A549 (cell line): Measurements from ENCODE around the gene OR13G1. TPM values are rescaled to one million over a fixed set of nuclear protein-coding genes. Genes with fewer than 3 reads are reported as not detected.
"Not testable (repeated sequence)": the region's sequence is repeated elsewhere in the genome, so short reads cannot be mapped to it uniquely, and the experiment has no call there.

Experiments used
- ATAC-seq, 2 experiments: fragments of 200-7000 bp in 1 of 2; fragments of >200 bp in 1 of 2; cut with Nextera tagmentation in 1 of 2; cut with Tn5 transposase in 1 of 2; 3 replicates each; pipeline versions ENCODE4 v1.8.0 to v1.9.1; 2018 to 2020; ENCODE audit warnings: mild to moderate bottlenecking in 1 of 2, moderate library complexity in 1 of 2
- CTCF ChIA-PET: fragments of 300-600 bp; sonication (Branson Sonifier 250); formaldehyde crosslinking; extraction: SDS; loops from one replicate; lab custom pipeline; 2021; ENCODE audit warnings: antibody characterized with exemption, inconsistent platforms; lab: Yijun Ruan, JAX
- POLR2A ChIA-PET: fragments of 350-600 bp; formaldehyde crosslinking; extraction: SDS; loops from one replicate; lab custom pipeline; 2021; ENCODE audit warnings: antibody characterized with exemption, inconsistent platforms; lab: Yijun Ruan, JAX
- DNase-seq, 2 experiments: peaks; one replicate each; pipeline versions ENCODE4 v3.0.0 to v3.0.0-alpha.2; 2011 to 2016; ENCODE audit warnings: low read depth in 1 of 2, low spot score in 1 of 2
- FAIRE-seq: peaks from 2 replicates; lab custom pipeline; 2011; peaks lifted over from hg19 to GRCh38; lab: Jason Lieb, UNC
- H3K27ac ChIP-seq, 2 experiments: fragments of >200 bp; sonication (Bioruptor Twin); formaldehyde crosslinking; 3 replicates each; pipeline ENCODE4 v1.5.1; 2016 to 2017
- H3K4me1 ChIP-seq: fragments of >200 bp; sonication (Bioruptor Twin); formaldehyde crosslinking; 3 replicates; pipeline ENCODE4 v1.6.1; 2016
- H3K4me2 ChIP-seq: fragments of >200 bp; sonication (Bioruptor Twin); formaldehyde crosslinking; 3 replicates; pipeline ENCODE4 v1.6.1; 2016
- H3K4me3 ChIP-seq: fragments of >200 bp; sonication (Bioruptor Twin); formaldehyde crosslinking; 3 replicates; pipeline ENCODE4 v1.5.1; 2016
- H3K9me3 ChIP-seq: fragments of >200 bp; sonication (Bioruptor Twin); formaldehyde crosslinking; 3 replicates; pipeline ENCODE4 v1.6.1; 2016
- BHLHE40 ChIP-seq: IDR thresholded peaks from 2 replicates; pipeline ENCODE4 v1.6.1; 2012; ENCODE audit warnings: low read depth, low read length, inconsistent platforms
- CEBPB ChIP-seq, 2 experiments: fragments of >200 bp in 1 of 2; sonication (Bioruptor Twin) in 1 of 2; formaldehyde crosslinking in 1 of 2; IDR thresholded peaks; 2 replicates each; pipeline ENCODE4 v1.6.1; 2012 to 2016
- CHD2 ChIP-seq: fragments of 150-350 bp; IDR thresholded peaks from 2 replicates; pipeline ENCODE4 v1.6.1; 2014; ENCODE audit warnings: low read length; ENCODE audit not compliant: partially characterized antibody
- CHD4 ChIP-seq: fragments of 200-600 bp; sonication (generic); IDR thresholded peaks from 2 replicates; pipeline ENCODE4 v1.6.1; 2016; ENCODE audit warnings: antibody characterized with exemption, mild to moderate bottlenecking, borderline replicate concordance
- EHMT2 ChIP-seq: fragments of 200-600 bp; sonication (generic); IDR thresholded peaks from 2 replicates; pipeline ENCODE4 v1.6.1; 2016; ENCODE audit warnings: antibody characterized with exemption, low read depth, mild to moderate bottlenecking, moderate library complexity
- FOSB ChIP-seq: fragments of 250-450 bp; sonication (Bioruptor Pico); IDR thresholded peaks from 2 replicates; pipeline ENCODE4 v1.5.0; 2020; ENCODE audit warnings: mild to moderate bottlenecking, moderate library complexity
- HOXB5 ChIP-seq: fragments of 250-450 bp; sonication (Bioruptor Pico); IDR thresholded peaks from 2 replicates; pipeline ENCODE4 v1.5.0; 2020; ENCODE audit warnings: mild to moderate bottlenecking, moderate library complexity
- JUN ChIP-seq, 2 experiments: fragments of >200 bp; sonication (Bioruptor Twin); formaldehyde crosslinking; IDR thresholded peaks; 2 replicates in 1 of 2; 3 replicates in 1 of 2; pipeline ENCODE4 v1.6.1; 2016 to 2017
- KDM1A ChIP-seq: fragments of 200-600 bp; sonication (generic); IDR thresholded peaks from 2 replicates; pipeline ENCODE4 v1.6.1; 2016; ENCODE audit warnings: low read depth, mild to moderate bottlenecking
- KDM5A ChIP-seq: fragments of 200-600 bp; sonication (generic); IDR thresholded peaks from 2 replicates; pipeline ENCODE4 v1.6.1; 2016; ENCODE audit warnings: antibody characterized with exemption, mild to moderate bottlenecking
- MYC ChIP-seq: IDR thresholded peaks from 2 replicates; pipeline ENCODE4 v1.6.1; 2012; ENCODE audit warnings: mild to moderate bottlenecking, inconsistent platforms, low read length, improper control_type of control experiment, borderline replicate concordance
- NFE2L2 ChIP-seq: fragments of 150-350 bp; conservative IDR thresholded peaks from 2 replicates; pipeline ENCODE4 v1.6.1; 2014; ENCODE audit warnings: low read length
- NPAS2 ChIP-seq: fragments of 250-450 bp; sonication (Bioruptor Pico); IDR thresholded peaks from 2 replicates; pipeline ENCODE4 v1.8.0; 2022; ENCODE audit warnings: mild to moderate bottlenecking, moderate library complexity, borderline replicate concordance
- NR3C1 ChIP-seq: fragments of >200 bp; sonication (Bioruptor Twin); formaldehyde crosslinking; IDR thresholded peaks from 3 replicates; pipeline ENCODE4 v1.6.1; 2017
- RAD21 ChIP-seq, 2 experiments: fragments of >200 bp in 1 of 2; sonication (Bioruptor Twin) in 1 of 2; formaldehyde crosslinking in 1 of 2; IDR thresholded peaks in 1 of 2; conservative IDR thresholded peaks in 1 of 2; 2 replicates in 1 of 2; 3 replicates in 1 of 2; pipeline ENCODE4 v1.6.1; 2012 to 2018; ENCODE audit warnings: inconsistent platforms in 1 of 2
- RCOR1 ChIP-seq: fragments of 150-350 bp; IDR thresholded peaks from 2 replicates; pipeline ENCODE4 v1.6.1; 2014; ENCODE audit warnings: antibody characterized with exemption, low read length, low read depth
- RFX5 ChIP-seq: fragments of 450-650 bp; IDR thresholded peaks from 2 replicates; pipeline ENCODE4 v1.7.1; 2014; ENCODE audit warnings: antibody characterized with exemption, mild to moderate bottlenecking, moderate library complexity
- RNF2 ChIP-seq: fragments of 200-600 bp; sonication (generic); IDR thresholded peaks from 2 replicates; pipeline ENCODE4 v1.6.1; 2016; ENCODE audit warnings: low read depth, mild to moderate bottlenecking, antibody characterized with exemption, moderate library complexity, borderline replicate concordance
- TFCP2L1 ChIP-seq: fragments of 250-450 bp; sonication (Bioruptor Pico); IDR thresholded peaks from 2 replicates; pipeline ENCODE4 v1.5.0; 2021; ENCODE audit warnings: mild to moderate bottlenecking
- ZC3H11A ChIP-seq: fragments of 450-650 bp; IDR thresholded peaks from 2 replicates; pipeline ENCODE4 v1.6.1; 2014; ENCODE audit warnings: antibody characterized with exemption, mild to moderate bottlenecking
- ZNF302 ChIP-seq: fragments of 250-450 bp; sonication (Bioruptor Pico); IDR thresholded peaks from 2 replicates; pipeline ENCODE4 v1.9.0; 2021; ENCODE audit warnings: inconsistent platforms, mild to moderate bottlenecking, moderate library complexity
- ZSCAN20 ChIP-seq: fragments of 250-450 bp; sonication (Bioruptor Pico); IDR thresholded peaks from 2 replicates; pipeline ENCODE4 v1.8.0; 2022; ENCODE audit warnings: mild to moderate bottlenecking, moderate library complexity
- WGBS: methylation state at CpG from one replicate; pipeline ENCODE4 v1.1.6; 2017; ENCODE audit errors: missing lambda C conversion rate; 5-methylcytosine and 5-hydroxymethylcytosine counted together
- polyA plus RNA-seq, 4 experiments: library from polyadenylated mRNA; depleted of rRNA in 3 of 4; stranded (reverse); fragments of >200 nt; fragmentation: RNase III in 1 of 4; extraction: RNeasy Plus Mini Kit Qiagen cat#74134 plus additional on column Dnase treatment in 1 of 4; gene quantifications; 2 replicates in 3 of 4; 3 replicates in 1 of 4; pipeline ENCODE4 v1.2.3, GENCODE V29; 2011 to 2017
- TF ChIP-seq, protein P1 (sequence below): IDR thresholded peaks from 2 replicates; pipeline ENCODE4 v1.6.1; 2012
- TF ChIP-seq, protein P2 (sequence below): fragments of 200-600 bp; sonication (generic); IDR thresholded peaks from 2 replicates; pipeline ENCODE4 v1.6.1; 2016; ENCODE audit warnings: antibody characterized with exemption, mild to moderate bottlenecking, moderate library complexity
- TF ChIP-seq, protein P3 (sequence below): fragments of 150-350 bp; IDR thresholded peaks from 2 replicates; pipeline ENCODE4 v1.6.1; 2014; ENCODE audit warnings: low read depth, mild to moderate bottlenecking, low read length

The OR13G1 gene
- polyA plus RNA-seq, 2 of the 4 experiments (the other 2 are of a cell fraction): not detected

DNA sequence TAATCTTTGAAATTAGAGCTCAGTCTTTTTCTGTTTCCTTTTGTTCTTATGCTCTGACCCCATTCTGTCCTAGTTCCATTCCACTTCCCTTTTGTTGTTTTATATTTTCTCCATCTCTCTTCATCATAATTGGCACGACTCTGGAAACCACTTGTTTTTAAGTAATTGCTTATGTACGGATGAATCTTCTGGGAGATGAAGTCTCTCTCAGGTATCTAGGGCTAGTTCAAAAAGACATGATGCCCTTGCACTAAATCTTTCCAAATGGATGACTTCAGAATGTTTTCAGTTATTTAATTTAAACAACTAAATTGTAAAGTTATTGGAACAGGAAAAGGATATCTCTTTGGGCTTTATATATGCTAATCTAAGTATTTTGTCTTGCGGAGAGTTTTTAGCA is 37.0 kb upstream of the OR13G1 start, which contains the start of gene OR6F1:
Gene OR6F1, minus strand, starts transcription at position 101 of the 400 bp plus-strand sequence. CDS start 3,891 bp downstream, outside the sequence.
- 31% methylated on average over 3 of the region's 3 CpGs for WGBS
- CTCF ChIA-PET: no interaction called here
- FAIRE-seq (no peak), DNase-seq (no peak), ATAC-seq (no peak)
- TF ChIP-seq MYC: no peak
- TF ChIP-seq RFX5: no peak
- TF ChIP-seq KDM1A: no peak
- no peak for TF ChIP-seq CHD4
- TF ChIP-seq, protein P1, sequence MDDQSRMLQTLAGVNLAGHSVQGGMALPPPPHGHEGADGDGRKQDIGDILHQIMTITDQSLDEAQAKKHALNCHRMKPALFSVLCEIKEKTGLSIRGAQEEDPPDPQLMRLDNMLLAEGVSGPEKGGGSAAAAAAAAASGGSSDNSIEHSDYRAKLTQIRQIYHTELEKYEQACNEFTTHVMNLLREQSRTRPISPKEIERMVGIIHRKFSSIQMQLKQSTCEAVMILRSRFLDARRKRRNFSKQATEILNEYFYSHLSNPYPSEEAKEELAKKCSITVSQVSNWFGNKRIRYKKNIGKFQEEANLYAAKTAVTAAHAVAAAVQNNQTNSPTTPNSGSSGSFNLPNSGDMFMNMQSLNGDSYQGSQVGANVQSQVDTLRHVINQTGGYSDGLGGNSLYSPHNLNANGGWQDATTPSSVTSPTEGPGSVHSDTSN: no peak
- no peak for TF ChIP-seq TFCP2L1 (CRISPR knock-in tag)
- no peak for TF ChIP-seq CEBPB (IDR thresholded peaks at IDR 0.05)
- TF ChIP-seq ZNF302 (CRISPR knock-in tag): no peak
- no peak for TF ChIP-seq HOXB5
- TF ChIP-seq RNF2: no peak
- no peak for TF ChIP-seq JUN (IDR thresholded peaks at IDR 0.05)
- no peak for TF ChIP-seq CHD2
- no peak for TF ChIP-seq BHLHE40
- no peak for TF ChIP-seq FOSB
- POLR2A ChIA-PET: no interaction called here
- Histone ChIP-seq H3K4me2 (no peak within 1 kb of the TSS), H3K4me1 (no peaks in the 10 kb centered on the region), H3K9me3 (no peaks in the 10 kb centered on the region), H3K27ac (no peak within 1 kb of the TSS), H3K4me3 (no peak within 1 kb of the TSS)

DNA sequence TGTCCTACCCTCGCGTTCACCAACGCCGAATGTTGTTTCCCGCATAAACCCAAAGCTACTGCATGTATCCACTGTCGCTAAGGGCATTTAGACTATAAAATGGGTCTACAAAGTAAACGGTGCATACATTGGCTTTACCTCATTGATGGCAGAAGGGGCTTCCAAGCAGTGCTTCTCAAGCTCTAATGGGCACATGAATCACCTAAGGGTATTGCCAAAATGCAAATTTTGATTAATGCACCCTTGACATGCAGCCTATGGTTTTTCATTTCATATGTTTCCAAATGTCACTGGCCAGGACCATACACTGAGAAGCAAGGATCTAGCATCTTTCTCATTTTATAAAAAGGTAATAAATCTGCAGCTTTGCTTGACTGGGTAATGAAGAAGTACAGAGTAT is 34.2 kb upstream of the OR13G1 start:
- H3K4me1 ChIP-seq: no peaks in the 10 kb centered on the region
- FAIRE-seq: no peak
- TF ChIP-seq RAD21 (conservative IDR thresholded peaks at IDR 0.05 in 1 of 2, IDR thresholded peaks at IDR 0.05 in 1 of 2): no peak
- TF ChIP-seq EHMT2: no peak
- no peak for TF ChIP-seq ZC3H11A
- TF ChIP-seq NPAS2: no peak
- TF ChIP-seq CHD2: no peak
- no peak for TF ChIP-seq NR3C1
- no peak for TF ChIP-seq ZSCAN20
- no peak for TF ChIP-seq RCOR1
- TF ChIP-seq, protein P2, sequence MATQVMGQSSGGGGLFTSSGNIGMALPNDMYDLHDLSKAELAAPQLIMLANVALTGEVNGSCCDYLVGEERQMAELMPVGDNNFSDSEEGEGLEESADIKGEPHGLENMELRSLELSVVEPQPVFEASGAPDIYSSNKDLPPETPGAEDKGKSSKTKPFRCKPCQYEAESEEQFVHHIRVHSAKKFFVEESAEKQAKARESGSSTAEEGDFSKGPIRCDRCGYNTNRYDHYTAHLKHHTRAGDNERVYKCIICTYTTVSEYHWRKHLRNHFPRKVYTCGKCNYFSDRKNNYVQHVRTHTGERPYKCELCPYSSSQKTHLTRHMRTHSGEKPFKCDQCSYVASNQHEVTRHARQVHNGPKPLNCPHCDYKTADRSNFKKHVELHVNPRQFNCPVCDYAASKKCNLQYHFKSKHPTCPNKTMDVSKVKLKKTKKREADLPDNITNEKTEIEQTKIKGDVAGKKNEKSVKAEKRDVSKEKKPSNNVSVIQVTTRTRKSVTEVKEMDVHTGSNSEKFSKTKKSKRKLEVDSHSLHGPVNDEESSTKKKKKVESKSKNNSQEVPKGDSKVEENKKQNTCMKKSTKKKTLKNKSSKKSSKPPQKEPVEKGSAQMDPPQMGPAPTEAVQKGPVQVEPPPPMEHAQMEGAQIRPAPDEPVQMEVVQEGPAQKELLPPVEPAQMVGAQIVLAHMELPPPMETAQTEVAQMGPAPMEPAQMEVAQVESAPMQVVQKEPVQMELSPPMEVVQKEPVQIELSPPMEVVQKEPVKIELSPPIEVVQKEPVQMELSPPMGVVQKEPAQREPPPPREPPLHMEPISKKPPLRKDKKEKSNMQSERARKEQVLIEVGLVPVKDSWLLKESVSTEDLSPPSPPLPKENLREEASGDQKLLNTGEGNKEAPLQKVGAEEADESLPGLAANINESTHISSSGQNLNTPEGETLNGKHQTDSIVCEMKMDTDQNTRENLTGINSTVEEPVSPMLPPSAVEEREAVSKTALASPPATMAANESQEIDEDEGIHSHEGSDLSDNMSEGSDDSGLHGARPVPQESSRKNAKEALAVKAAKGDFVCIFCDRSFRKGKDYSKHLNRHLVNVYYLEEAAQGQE: no peak
- TF ChIP-seq HOXB5: no peak
- no peak for TF ChIP-seq KDM5A
- no peak for TF ChIP-seq NFE2L2
- TF ChIP-seq, protein P3, sequence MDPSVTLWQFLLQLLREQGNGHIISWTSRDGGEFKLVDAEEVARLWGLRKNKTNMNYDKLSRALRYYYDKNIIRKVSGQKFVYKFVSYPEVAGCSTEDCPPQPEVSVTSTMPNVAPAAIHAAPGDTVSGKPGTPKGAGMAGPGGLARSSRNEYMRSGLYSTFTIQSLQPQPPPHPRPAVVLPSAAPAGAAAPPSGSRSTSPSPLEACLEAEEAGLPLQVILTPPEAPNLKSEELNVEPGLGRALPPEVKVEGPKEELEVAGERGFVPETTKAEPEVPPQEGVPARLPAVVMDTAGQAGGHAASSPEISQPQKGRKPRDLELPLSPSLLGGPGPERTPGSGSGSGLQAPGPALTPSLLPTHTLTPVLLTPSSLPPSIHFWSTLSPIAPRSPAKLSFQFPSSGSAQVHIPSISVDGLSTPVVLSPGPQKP: no peak
- TF ChIP-seq RFX5: no peak
- no peak overlapping the region for H3K27ac ChIP-seq
- CTCF ChIA-PET: no interaction called here
- H3K4me2 ChIP-seq: no peak overlapping the region
- 47% methylated on average over 7 of the region's 7 CpGs for WGBS
- POLR2A ChIA-PET: no interaction called here
- H3K4me3 ChIP-seq: no peak overlapping the region
- ATAC-seq: no peak
- DNase-seq: no peak
- H3K9me3 ChIP-seq: no peaks in the 10 kb centered on the region

DNA sequence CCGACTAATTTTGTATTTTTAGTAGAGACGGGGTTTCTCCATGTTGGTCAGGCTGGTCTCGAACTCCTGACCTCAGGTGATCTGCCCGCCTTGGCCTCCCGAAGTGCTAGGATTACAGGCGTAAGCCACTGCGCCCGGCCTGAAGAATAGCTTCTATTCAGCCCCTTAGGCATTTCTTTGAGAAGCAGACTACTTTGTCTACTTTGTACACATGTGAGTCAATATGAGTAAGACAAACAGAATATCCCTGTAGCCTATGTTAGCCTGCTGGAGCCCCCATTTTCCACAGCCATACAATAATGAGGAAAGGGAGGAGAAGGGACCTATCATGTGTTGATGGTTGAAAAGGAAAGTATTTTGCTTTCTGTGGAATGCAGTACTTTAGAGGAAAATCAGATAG is 31.1 kb upstream of the OR13G1 start:
- H3K9me3 ChIP-seq, FAIRE-seq, H3K4me1 ChIP-seq, CTCF ChIA-PET, H3K4me3 ChIP-seq, DNase-seq, ATAC-seq, H3K27ac ChIP-seq, POLR2A ChIA-PET, H3K4me2 ChIP-seq: not testable (repeated sequence)
- 12% methylated on average over 8 of the region's 8 CpGs for WGBS
